ENCODE measurements around the gene TNKS2.
A peak's percentile ranks its signal among the peaks of the same experiment; 100 is the strongest.

TNKS2 gene

GRCh38 chr10:91908337-91909116 lies 110.3 kb downstream of the TNKS2 start:
- DNase-seq (ENCODE audit: low read depth), result peak; percentile 40

GRCh38 chr10:91909117-91909677 lies 111.0 kb downstream of the TNKS2 start, which contains the start of gene FGFBP3:
Gene FGFBP3, minus strand, starts transcription at chr10:91909486. Its CDS starts 517 bp downstream, at chr10:91908969.
- DNase-seq (ENCODE audit: low read depth), result no peak

- DNase-seq (ENCODE audit: low read depth), result no peak
Measured at GRCh38 chr10:91910467-91910866, 112.2 kb downstream of the TNKS2 start.
